Measurements from ENCODE around the gene HP.

DNA sequence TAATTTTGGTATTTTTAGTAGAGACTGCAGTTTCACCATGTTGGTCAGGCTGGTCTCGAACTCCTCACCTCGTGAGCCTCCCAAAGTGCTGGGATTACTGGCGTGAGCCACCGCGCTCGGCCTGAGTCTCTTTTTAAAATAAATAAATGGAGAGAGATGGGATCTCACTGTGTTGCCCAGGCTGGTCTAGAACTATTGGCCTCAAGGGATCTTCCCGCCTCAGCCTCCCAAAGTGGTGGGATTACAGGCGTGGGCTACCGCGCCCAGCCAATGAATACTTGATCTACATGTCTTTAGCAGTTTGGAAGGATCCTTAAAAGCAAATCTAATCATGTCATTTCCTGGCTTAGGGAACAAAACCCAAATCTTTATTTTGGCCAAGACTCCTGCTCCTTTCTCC lies 44.5 kb upstream of the HP start:
- no peak for TF ChIP-seq POLR2A (IDR thresholded peaks at IDR 0.05; ENCODE audit: low read depth, low read length)
- TF ChIP-seq, protein P1, sequence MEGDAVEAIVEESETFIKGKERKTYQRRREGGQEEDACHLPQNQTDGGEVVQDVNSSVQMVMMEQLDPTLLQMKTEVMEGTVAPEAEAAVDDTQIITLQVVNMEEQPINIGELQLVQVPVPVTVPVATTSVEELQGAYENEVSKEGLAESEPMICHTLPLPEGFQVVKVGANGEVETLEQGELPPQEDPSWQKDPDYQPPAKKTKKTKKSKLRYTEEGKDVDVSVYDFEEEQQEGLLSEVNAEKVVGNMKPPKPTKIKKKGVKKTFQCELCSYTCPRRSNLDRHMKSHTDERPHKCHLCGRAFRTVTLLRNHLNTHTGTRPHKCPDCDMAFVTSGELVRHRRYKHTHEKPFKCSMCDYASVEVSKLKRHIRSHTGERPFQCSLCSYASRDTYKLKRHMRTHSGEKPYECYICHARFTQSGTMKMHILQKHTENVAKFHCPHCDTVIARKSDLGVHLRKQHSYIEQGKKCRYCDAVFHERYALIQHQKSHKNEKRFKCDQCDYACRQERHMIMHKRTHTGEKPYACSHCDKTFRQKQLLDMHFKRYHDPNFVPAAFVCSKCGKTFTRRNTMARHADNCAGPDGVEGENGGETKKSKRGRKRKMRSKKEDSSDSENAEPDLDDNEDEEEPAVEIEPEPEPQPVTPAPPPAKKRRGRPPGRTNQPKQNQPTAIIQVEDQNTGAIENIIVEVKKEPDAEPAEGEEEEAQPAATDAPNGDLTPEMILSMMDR (conservative IDR thresholded peaks at IDR 0.05; ENCODE audit: low read depth, low read length) = no peak

All from IMR-90 (cell line).